Keratinocyte (primary cell): Measurements from ENCODE around the gene GPBP1. TPM values are rescaled to one million over a fixed set of nuclear protein-coding genes. Genes with fewer than 3 reads are reported as not detected.

Experiments
- DNase-seq: peaks from one replicate; pipeline ENCODE4 v3.0.0-alpha.2; 2011; ENCODE audit warnings: low read depth, missing footprints, low spot score
- FAIRE-seq: peaks from 2 replicates; lab custom pipeline; 2011; peaks lifted over from hg19 to GRCh38; lab: Jason Lieb, UNC
- H2AFZ ChIP-seq: 2 replicates; pipeline ENCODE4 v1.6.0; 2012; ENCODE audit warnings: low read length, control low read depth, inconsistent platforms; ENCODE audit not compliant: control insufficient read depth
- H3K27ac ChIP-seq: 2 replicates; pipeline ENCODE4 v1.5.1; 2011; ENCODE audit warnings: low read length; ENCODE audit not compliant: control insufficient read depth, insufficient read depth
- H3K27me3 ChIP-seq: 3 replicates; pipeline ENCODE4 v1.6.0; 2011; ENCODE audit warnings: low read length; ENCODE audit not compliant: control insufficient read depth, insufficient read depth; ENCODE audit errors: extremely low read depth
- H3K36me3 ChIP-seq, 2 experiments: 2 replicates in 1 of 2; 3 replicates in 1 of 2; pipeline ENCODE4 v1.5.1; 2011; ENCODE audit warnings: low read length in 2 of 2, mild to moderate bottlenecking in 1 of 2; ENCODE audit not compliant: control insufficient read depth in 2 of 2, insufficient read depth in 2 of 2; ENCODE audit errors: extremely low read depth in 1 of 2
- H3K4me1 ChIP-seq: 3 replicates; pipeline ENCODE4 v1.5.1; 2011; ENCODE audit warnings: low read length; ENCODE audit not compliant: control insufficient read depth, insufficient read depth; ENCODE audit errors: extremely low read depth
- H3K4me2 ChIP-seq: 3 replicates; pipeline ENCODE4 v1.6.0; 2011; ENCODE audit warnings: low read depth, low read length; ENCODE audit not compliant: control insufficient read depth, insufficient read depth; ENCODE audit errors: extremely low read depth
- H3K4me3 ChIP-seq, 3 experiments: fragments of 200-600 bp in 1 of 3; sonication (generic) in 1 of 3; 2 replicates in 2 of 3; 3 replicates in 1 of 3; pipeline ENCODE4 v1.5.1; 2011 to 2016; ENCODE audit warnings: low read length in 3 of 3, mild to moderate bottlenecking in 3 of 3, control low read depth in 2 of 3, inconsistent platforms in 1 of 3, low read depth in 1 of 3, mixed read lengths in 1 of 3, mixed run types in 1 of 3, moderate library complexity in 1 of 3; ENCODE audit not compliant: control insufficient read depth in 2 of 3, insufficient read depth in 2 of 3; ENCODE audit errors: extremely low read depth in 1 of 3
- H3K79me2 ChIP-seq: 2 replicates; pipeline ENCODE4 v1.6.0; 2012; ENCODE audit warnings: low read length; ENCODE audit not compliant: control insufficient read depth, insufficient read depth
- H3K9ac ChIP-seq: 3 replicates; pipeline ENCODE4 v1.6.0; 2011; ENCODE audit warnings: low read length; ENCODE audit not compliant: control insufficient read depth, insufficient read depth; ENCODE audit errors: extremely low read depth
- H3K9me1 ChIP-seq: 3 replicates; pipeline ENCODE4 v1.6.0; 2011; ENCODE audit warnings: low read length; ENCODE audit not compliant: control insufficient read depth, insufficient read depth; ENCODE audit errors: extremely low read depth
- H3K9me3 ChIP-seq: 2 replicates; pipeline ENCODE4 v1.5.1; 2012; ENCODE audit warnings: low read depth, low read length; ENCODE audit not compliant: control insufficient read depth
- H4K20me1 ChIP-seq: 3 replicates; pipeline ENCODE4 v1.6.0; 2011; ENCODE audit warnings: low read length; ENCODE audit not compliant: control insufficient read depth, insufficient read depth; ENCODE audit errors: extremely low read depth
- CTCF ChIP-seq, 3 experiments: IDR thresholded peaks in 1 of 3; conservative IDR thresholded peaks in 1 of 3; optimal IDR thresholded peaks in 1 of 3; 2 replicates in 2 of 3; 3 replicates in 1 of 3; pipeline versions ENCODE3 to v1.5.1; 2011; ENCODE audit warnings: low read length in 3 of 3, mild to moderate bottlenecking in 3 of 3, moderate library complexity in 2 of 3, control low read depth in 1 of 3, inconsistent platforms in 1 of 3; ENCODE audit not compliant: insufficient read depth in 2 of 3; ENCODE audit errors: extremely low read depth in 1 of 3
- EZH2 ChIP-seq: IDR thresholded peaks from one replicate; pipeline ENCODE4 v1.6.1; 2012; ENCODE audit warnings: inconsistent platforms, mild to moderate bottlenecking, low read length, moderate library complexity
- dilution Hi-C: fragments of 300-500 bp; cut with MboI; formaldehyde crosslinking; loops from one replicate; pipeline ENCODE4 v1.7.0; 2020; ENCODE audit warnings: low sequenced_read_pairs; ENCODE audit not compliant: extremely low pct_ligation_motif_present
- polyA plus RNA-seq, 5 experiments: library from polyadenylated mRNA; depleted of rRNA in 3 of 5; stranded (reverse) in 3 of 5; stranded (forward) in 1 of 5; unstranded in 1 of 5; fragments of >200 nt; gene quantifications; 1 replicate in 1 of 5; 2 replicates in 3 of 5; 3 replicates in 1 of 5; pipeline versions ENCODE4 v1.2.1 to v1.2.3, GENCODE V29; 2011 to 2012; ENCODE audit warnings: missing spikeins in 2 of 5, low read depth in 1 of 5, low replicate concordance in 1 of 5

Gene GPBP1
- polyA plus RNA-seq, 1 donor (not counting 4 experiments of a cell fraction or from before 2014, with no cell fraction given): 44.1 TPM

- no peaks in the 10 kb centered on the region for H4K20me1 ChIP-seq
- H3K4me1 ChIP-seq: peaks cover 5% of the 10 kb centered on the region
- no peak overlapping the region for H3K4me3 ChIP-seq
- H3K9ac ChIP-seq: no peak overlapping the region
- H3K9me1 ChIP-seq: no peaks in the 10 kb centered on the region
- peaks cover 61% of the 10 kb centered on the region for H3K79me2 ChIP-seq
- no peak overlapping the region for H2AFZ ChIP-seq
- no peak overlapping the region for H3K4me2 ChIP-seq
- peaks cover 3% of the 10 kb centered on the region for H3K9me3 ChIP-seq
- H3K36me3 ChIP-seq: peaks cover 7 to 8% of the 10 kb centered on the region in 2 experiments
- DNase-seq (no peak), FAIRE-seq (no peak)
- TF ChIP-seq EZH2 (no peak), CTCF (optimal IDR thresholded peaks at IDR 0.05 in 1 of 3, IDR thresholded peaks at IDR 0.05 in 1 of 3, conservative IDR thresholded peaks at IDR 0.05 in 1 of 3; ENCODE audit: extremely low read depth in 1 of 3, insufficient read depth in 2 of 3, low read length in 3 of 3) (no peak)
- no peak overlapping the region for H3K27ac ChIP-seq
- dilution Hi-C loops: no loop called here
- H3K27me3 ChIP-seq: no peaks in the 10 kb centered on the region
Observed at GRCh38 chr5:57229313-57229712, 55.5 kb downstream of the GPBP1 start.

GRCh38 chr5:57231607-57232006, 57.7 kb downstream of the GPBP1 start:
- Histone ChIP-seq H3K27me3 (no peaks in the 10 kb centered on the region), H3K9me3 (peaks cover 3% of the 10 kb centered on the region), H3K79me2 (peaks cover 47% of the 10 kb centered on the region), H3K4me1 (peaks cover 5% of the 10 kb centered on the region), H3K9ac (no peak overlapping the region), H3K4me3 (no peak overlapping the region), H2AFZ (no peak overlapping the region), H3K36me3 (peaks cover 6 to 7% of the 10 kb centered on the region in 2 experiments), H4K20me1 (no peaks in the 10 kb centered on the region), H3K4me2 (no peak overlapping the region), H3K9me1 (no peaks in the 10 kb centered on the region), H3K27ac (no peak overlapping the region)
- no peak for FAIRE-seq
- no peak for DNase-seq
- TF ChIP-seq EZH2 (no peak), CTCF (optimal IDR thresholded peaks at IDR 0.05 in 1 of 3, IDR thresholded peaks at IDR 0.05 in 1 of 3, conservative IDR thresholded peaks at IDR 0.05 in 1 of 3; ENCODE audit: extremely low read depth in 1 of 3, insufficient read depth in 2 of 3, low read length in 3 of 3) (no peak)
- dilution Hi-C loops: no loop called here
